22Rv1 (cell line): ENCODE measurements around the gene KIRREL3.

ENCODE experiments used
- H3K27ac ChIP-seq: fragments of 450-650 bp; 2 replicates; pipeline ENCODE4 v1.5.1; 2017
- CTCF ChIP-seq: fragments of 450-650 bp; IDR thresholded peaks from 2 replicates; pipeline ENCODE4 v1.5.1; 2017; ENCODE audit warnings: mild to moderate bottlenecking
- ZFX ChIP-seq: fragments of 450-650 bp; IDR thresholded peaks from 2 replicates; pipeline ENCODE4 v1.6.1; 2017; ENCODE audit warnings: antibody characterized with exemption, borderline replicate concordance

The KIRREL3 gene

GRCh38 chr11:126596474-126596873 is 404.1 kb downstream of the KIRREL3 start:
- no peak overlapping the region for H3K27ac ChIP-seq
- no peak for TF ChIP-seq CTCF
- no peak for TF ChIP-seq ZFX

DNA sequence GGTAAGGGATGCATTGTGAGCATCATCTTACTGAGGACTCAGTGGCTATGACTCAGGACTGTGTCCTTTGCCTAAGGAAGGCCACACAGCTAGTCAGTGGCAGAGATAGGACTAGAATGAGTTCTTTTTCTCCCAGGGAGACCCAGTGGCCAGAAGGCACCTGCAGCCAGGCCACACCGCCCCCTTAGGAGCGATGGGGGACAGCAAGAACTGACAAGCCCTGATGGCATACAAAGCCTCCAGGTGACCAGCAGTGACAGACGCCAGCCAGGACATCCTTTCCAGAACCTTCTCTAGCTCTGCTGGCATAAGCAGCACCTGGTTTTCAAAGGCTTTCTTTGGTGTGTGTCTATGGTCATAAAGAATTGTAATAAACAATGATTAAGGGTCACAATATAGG is 405.0 kb downstream of the KIRREL3 start:
- TF ChIP-seq ZFX (no peak), CTCF (no peak)

DNA sequence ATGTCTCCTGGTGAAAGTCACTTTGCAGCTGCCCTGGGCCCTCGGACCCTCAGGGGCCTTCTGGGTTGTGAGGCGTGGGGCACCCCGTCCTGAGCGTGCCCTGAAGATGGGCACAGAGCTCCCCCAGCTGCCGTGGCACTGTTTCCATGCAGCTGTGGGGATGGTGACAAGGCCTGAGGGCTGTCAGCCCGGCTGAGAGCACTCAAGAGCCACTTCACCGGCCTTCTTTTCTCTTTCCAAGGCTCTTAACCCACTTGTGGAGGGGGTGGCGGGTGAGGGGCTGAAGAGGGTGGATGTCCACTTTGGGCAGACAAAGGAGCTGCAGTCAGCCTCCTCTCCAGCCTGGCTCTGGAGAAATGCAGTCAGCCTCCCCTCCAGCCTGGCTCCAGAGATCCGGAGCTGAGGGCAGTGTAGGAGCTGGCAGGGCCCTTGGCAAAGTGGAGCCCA is 405.6 kb downstream of the KIRREL3 start:
- no peak overlapping the region for H3K27ac ChIP-seq
- TF ChIP-seq ZFX (no peak), CTCF (no peak)

More for the DNA sequence above, 405.0 kb downstream of the KIRREL3 start:
- no peak overlapping the region for H3K27ac ChIP-seq

GRCh38 chr11:126592496-126593410 is 407.8 kb downstream of the KIRREL3 start:
- TF ChIP-seq ZFX (no peak), CTCF (no peak)
- H3K27ac ChIP-seq, result no peak overlapping the region

- H3K27ac ChIP-seq, result no peak overlapping the region
- no peak for TF ChIP-seq CTCF
- no peak for TF ChIP-seq ZFX
Observed at GRCh38 chr11:126591966-126592489, 408.5 kb downstream of the KIRREL3 start.

GRCh38 chr11:126589492-126589803 is 411.1 kb downstream of the KIRREL3 start:
- H3K27ac ChIP-seq, result no peak overlapping the region
- TF ChIP-seq CTCF (no peak), ZFX (no peak)

DNA sequence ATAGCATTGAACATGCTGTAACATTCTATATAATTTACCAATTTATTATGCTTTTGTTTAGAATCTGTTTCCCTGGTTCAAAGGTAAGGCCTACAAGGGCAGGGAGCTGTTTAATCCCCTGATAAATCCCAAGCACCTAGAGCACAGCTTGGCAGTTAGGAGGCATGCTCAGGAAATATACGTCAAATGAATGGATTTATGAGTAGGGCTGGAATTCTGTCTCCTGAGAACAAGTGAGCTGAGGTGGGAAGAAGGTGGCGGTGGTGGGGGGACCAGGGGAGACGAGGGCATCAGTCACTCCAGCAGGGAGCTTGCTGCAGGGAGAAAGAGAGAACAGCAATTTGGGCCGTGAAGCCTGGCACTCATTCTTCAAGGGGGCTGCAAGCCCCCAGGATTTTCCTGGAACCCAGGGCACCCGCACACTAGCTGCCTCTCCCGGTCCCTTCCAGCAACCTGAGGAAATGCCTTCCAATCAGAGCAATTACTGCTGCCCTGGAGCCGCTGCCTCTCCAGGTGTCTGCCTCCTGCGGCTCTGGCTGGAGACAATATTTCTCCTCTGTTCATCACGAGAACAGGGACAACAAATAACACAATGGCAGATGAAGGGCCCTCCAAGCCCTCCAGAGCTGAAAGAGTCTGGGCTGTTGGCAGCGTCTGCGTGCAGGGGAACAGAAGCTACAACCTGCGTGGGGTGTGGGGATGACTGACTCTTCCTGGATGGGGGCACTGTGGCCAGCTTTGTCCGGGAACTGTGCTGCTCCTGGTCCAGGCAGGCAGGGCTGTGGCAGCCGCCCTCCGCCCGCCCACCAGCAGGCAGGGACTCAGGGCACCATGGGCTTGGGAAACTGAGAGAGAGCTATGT is 411.7 kb downstream of the KIRREL3 start:
- no peak for TF ChIP-seq CTCF
- no peak for TF ChIP-seq ZFX
- H3K27ac ChIP-seq, result no peak overlapping the region
